ENCODE data around the gene LMX1B. TPM values are rescaled to one million over a fixed set of nuclear protein-coding genes. Genes with fewer than 3 reads are reported as not detected.

LMX1B gene
- total RNA-seq, 1 experiment from 2014 or later, result 11.3 TPM

Other genes with a start within 250 kb of the LMX1B start
- gene ZBTB43, start 191.1 kb downstream of the LMX1B start, total RNA-seq (2021; ENCODE audit: unreplicated experiment), result 15.4 TPM
- gene ZBTB34, start 246.7 kb downstream of the LMX1B start, total RNA-seq (2021; ENCODE audit: unreplicated experiment), result 5.6 TPM

Measured in HCT116 (cell line).